Fibroblast of villous mesenchyme (primary cell): ENCODE measurements around the gene SNX20. TPM values are rescaled to one million over a fixed set of nuclear protein-coding genes. Genes with fewer than 3 reads are reported as not detected.

Source experiments
- DNase-seq: peaks from one replicate; pipeline ENCODE4 v3.0.0-alpha.2; 2010; ENCODE audit warnings: low read depth
- H3K4me3 ChIP-seq: 2 replicates; pipeline ENCODE4 v1.5.1; 2011; ENCODE audit warnings: low read depth, mild to moderate bottlenecking, low read length
- CTCF ChIP-seq: IDR thresholded peaks from 2 replicates; pipeline ENCODE4 v1.5.1; 2012; ENCODE audit warnings: low read depth, mild to moderate bottlenecking, low read length; ENCODE audit not compliant: insufficient read depth
- total RNA-seq: library from RNA; depleted of rRNA; stranded (reverse); fragments of >200 nt; gene quantifications from 2 replicates; pipeline ENCODE4 v1.2.3, GENCODE V29; 2012

The SNX20 gene
- total RNA-seq, 1 donor: not detected

GRCh38 chr16:50675686-50676610 is 5.2 kb downstream of the SNX20 start:
- no peak overlapping the region for H3K4me3 ChIP-seq
- DNase-seq: no peak
- no peak for TF ChIP-seq CTCF

- DNase-seq: no peak
- TF ChIP-seq CTCF: no peak
Observed at GRCh38 chr16:50674831-50675230, 6.3 kb downstream of the SNX20 start.

GRCh38 chr16:50673496-50674275 is 7.4 kb downstream of the SNX20 start:
- DNase-seq: no peak
- TF ChIP-seq CTCF: no peak
- H3K4me3 ChIP-seq: no peak overlapping the region

More at GRCh38 chr16:50674831-50675230, 6.3 kb downstream of the SNX20 start:
- H3K4me3 ChIP-seq: no peak overlapping the region

GRCh38 chr16:50671644-50672260 is 9.4 kb downstream of the SNX20 start:
- peak; percentile 22 for DNase-seq
- no peak overlapping the region for H3K4me3 ChIP-seq
- TF ChIP-seq CTCF: peak; percentile 48

- H3K4me3 ChIP-seq: no peak overlapping the region
- DNase-seq: no peak
- no peak for TF ChIP-seq CTCF
Observed at GRCh38 chr16:50670476-50670875, 10.6 kb downstream of the SNX20 start.

- no peak for DNase-seq
- no peak overlapping the region for H3K4me3 ChIP-seq
- TF ChIP-seq CTCF: no peak
Observed at GRCh38 chr16:50669741-50670140, 11.4 kb downstream of the SNX20 start.
